Astrocyte of the cerebellum (primary cell): Measurements from ENCODE around the gene XCL2.

ENCODE experiments used
- DNase-seq: peaks from one replicate; pipeline ENCODE4 v3.0.0-alpha.2; 2011; ENCODE audit warnings: low read depth
- H3K4me3 ChIP-seq: 2 replicates; pipeline ENCODE4 v1.5.1; 2011; ENCODE audit warnings: mild to moderate bottlenecking, low read depth, low read length, moderate library complexity
- in situ Hi-C: cut with HindIII; loops from 2 replicates; pipeline ENCODE4 v1.10.0; 2017; ENCODE audit warnings: low sequenced_read_pairs
- TF ChIP-seq, protein P1 (sequence below): IDR thresholded peaks from 2 replicates; pipeline ENCODE4 v1.5.1; 2012; ENCODE audit warnings: low read length, low read depth, moderate library complexity, mild to moderate bottlenecking; ENCODE audit errors: missing control alignments

Gene XCL2

GRCh38 chr1:168520832-168521231 lies 23.0 kb downstream of the XCL2 start:
- H3K4me3 ChIP-seq = no peak overlapping the region
- in situ Hi-C loops = no loop called here
- TF ChIP-seq, protein P1, sequence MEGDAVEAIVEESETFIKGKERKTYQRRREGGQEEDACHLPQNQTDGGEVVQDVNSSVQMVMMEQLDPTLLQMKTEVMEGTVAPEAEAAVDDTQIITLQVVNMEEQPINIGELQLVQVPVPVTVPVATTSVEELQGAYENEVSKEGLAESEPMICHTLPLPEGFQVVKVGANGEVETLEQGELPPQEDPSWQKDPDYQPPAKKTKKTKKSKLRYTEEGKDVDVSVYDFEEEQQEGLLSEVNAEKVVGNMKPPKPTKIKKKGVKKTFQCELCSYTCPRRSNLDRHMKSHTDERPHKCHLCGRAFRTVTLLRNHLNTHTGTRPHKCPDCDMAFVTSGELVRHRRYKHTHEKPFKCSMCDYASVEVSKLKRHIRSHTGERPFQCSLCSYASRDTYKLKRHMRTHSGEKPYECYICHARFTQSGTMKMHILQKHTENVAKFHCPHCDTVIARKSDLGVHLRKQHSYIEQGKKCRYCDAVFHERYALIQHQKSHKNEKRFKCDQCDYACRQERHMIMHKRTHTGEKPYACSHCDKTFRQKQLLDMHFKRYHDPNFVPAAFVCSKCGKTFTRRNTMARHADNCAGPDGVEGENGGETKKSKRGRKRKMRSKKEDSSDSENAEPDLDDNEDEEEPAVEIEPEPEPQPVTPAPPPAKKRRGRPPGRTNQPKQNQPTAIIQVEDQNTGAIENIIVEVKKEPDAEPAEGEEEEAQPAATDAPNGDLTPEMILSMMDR = no peak

GRCh38 chr1:168520052-168520751 lies 23.6 kb downstream of the XCL2 start:
- no peak for DNase-seq
- TF ChIP-seq, protein P1 = no peak
- in situ Hi-C loops = no loop called here
- H3K4me3 ChIP-seq = no peak overlapping the region

More at GRCh38 chr1:168520832-168521231, 23.0 kb downstream of the XCL2 start:
- DNase-seq = no peak

- TF ChIP-seq, protein P1 = no peak
- no peak overlapping the region for H3K4me3 ChIP-seq
- in situ Hi-C loops = no loop called here
- DNase-seq = no peak
These were observed 25.0 kb downstream of the XCL2 start for GRCh38 chr1:168518813-168519212.

- in situ Hi-C loops = no loop called here
- TF ChIP-seq, protein P1 = no peak
- DNase-seq = no peak
- no peak overlapping the region for H3K4me3 ChIP-seq
These were observed 25.6 kb downstream of the XCL2 start for GRCh38 chr1:168518201-168518689.

DNA sequence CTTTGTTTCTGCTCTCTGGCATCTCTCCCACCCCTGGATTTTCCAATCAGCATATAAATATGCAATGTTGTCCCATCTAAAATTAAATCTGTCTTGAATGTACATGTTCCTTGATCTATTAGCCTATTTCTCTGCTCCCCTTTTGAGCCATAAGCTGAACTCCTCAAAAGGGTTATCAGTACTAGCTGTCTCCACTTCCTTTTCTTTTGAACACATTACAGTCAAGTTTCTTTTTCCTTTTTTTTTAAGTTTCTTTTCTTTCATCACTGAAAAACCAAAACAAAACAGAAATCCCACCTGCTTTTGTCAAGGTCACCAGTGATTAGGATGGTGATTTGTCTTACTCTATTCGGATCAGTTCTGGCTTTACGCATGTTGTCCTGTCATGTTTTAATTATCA lies 29.3 kb downstream of the XCL2 start:
- no peak overlapping the region for H3K4me3 ChIP-seq
- no peak for DNase-seq
- in situ Hi-C loops = no loop called here
- TF ChIP-seq, protein P1 = no peak

GRCh38 chr1:168513656-168514404 lies 30.0 kb downstream of the XCL2 start:
- no peak for DNase-seq
- in situ Hi-C loops = no loop called here
- no peak overlapping the region for H3K4me3 ChIP-seq
- TF ChIP-seq, protein P1 = no peak
